Osteoblast (primary cell): ENCODE results near the gene GPR62. TPM values are rescaled to one million over a fixed set of nuclear protein-coding genes. Genes with fewer than 3 reads are reported as not detected.

ENCODE experiments used
- DNase-seq: peaks from one replicate; pipeline ENCODE4 v3.0.0; 2011; ENCODE audit warnings: low spot score, mixed read lengths; ENCODE audit not compliant: insufficient read length; ENCODE audit errors: missing footprints
- H2AFZ ChIP-seq: 2 replicates; pipeline ENCODE4 v1.6.0; 2011; ENCODE audit warnings: mild to moderate bottlenecking, low read length
- H3K27ac ChIP-seq: 2 replicates; pipeline ENCODE4 v1.5.1; 2011; ENCODE audit warnings: mild to moderate bottlenecking, low read depth, low read length, moderate library complexity
- H3K27me3 ChIP-seq: 2 replicates; pipeline ENCODE4 v1.6.0; 2012; ENCODE audit warnings: mild to moderate bottlenecking, control low read depth, inconsistent platforms, low read length, moderate library complexity; ENCODE audit not compliant: insufficient read depth
- H3K36me3 ChIP-seq: 2 replicates; pipeline ENCODE4 v1.5.1; 2011; ENCODE audit warnings: mild to moderate bottlenecking, low read length, control low read depth, moderate library complexity; ENCODE audit not compliant: insufficient read depth
- H3K4me1 ChIP-seq: 2 replicates; pipeline ENCODE4 v1.5.1; 2011; ENCODE audit warnings: mild to moderate bottlenecking, low read length, control low read depth, moderate library complexity; ENCODE audit not compliant: insufficient read depth
- H3K4me2 ChIP-seq: 2 replicates; pipeline ENCODE4 v1.6.0; 2011; ENCODE audit warnings: mild to moderate bottlenecking, low read length; ENCODE audit not compliant: insufficient read depth
- H3K4me3 ChIP-seq: fragments of 200-600 bp; sonication (generic); 3 replicates; pipeline ENCODE4 v1.5.1; 2012; ENCODE audit warnings: mild to moderate bottlenecking, low read length, inconsistent platforms; ENCODE audit not compliant: insufficient read depth
- H3K79me2 ChIP-seq: 2 replicates; pipeline ENCODE4 v1.6.0; 2012; ENCODE audit warnings: mild to moderate bottlenecking, low read length, control low read depth, inconsistent platforms; ENCODE audit not compliant: insufficient read depth
- H3K9me3 ChIP-seq: 2 replicates; pipeline ENCODE4 v1.5.1; 2011; ENCODE audit warnings: low read depth, low read length, control low read depth
- H4K20me1 ChIP-seq: 2 replicates; pipeline ENCODE4 v1.6.0; 2012; ENCODE audit warnings: mild to moderate bottlenecking, low read length, control low read depth; ENCODE audit not compliant: insufficient read depth
- total RNA-seq: library from RNA; depleted of rRNA; stranded (reverse); fragments of >200 nt; gene quantifications from 2 replicates; pipeline ENCODE4 v1.2.3, GENCODE V29; 2012
- TF ChIP-seq, protein P1 (sequence below): IDR thresholded peaks from 2 replicates; pipeline ENCODE4 v1.5.1; 2011; ENCODE audit warnings: mild to moderate bottlenecking, low read depth, low read length, moderate library complexity; ENCODE audit errors: extremely low read depth

The GPR62 gene, protein sequence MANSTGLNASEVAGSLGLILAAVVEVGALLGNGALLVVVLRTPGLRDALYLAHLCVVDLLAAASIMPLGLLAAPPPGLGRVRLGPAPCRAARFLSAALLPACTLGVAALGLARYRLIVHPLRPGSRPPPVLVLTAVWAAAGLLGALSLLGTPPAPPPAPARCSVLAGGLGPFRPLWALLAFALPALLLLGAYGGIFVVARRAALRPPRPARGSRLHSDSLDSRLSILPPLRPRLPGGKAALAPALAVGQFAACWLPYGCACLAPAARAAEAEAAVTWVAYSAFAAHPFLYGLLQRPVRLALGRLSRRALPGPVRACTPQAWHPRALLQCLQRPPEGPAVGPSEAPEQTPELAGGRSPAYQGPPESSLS
- under 0.01 TPM in 1 of 2 replicates, not detected in the other for total RNA-seq

DNA sequence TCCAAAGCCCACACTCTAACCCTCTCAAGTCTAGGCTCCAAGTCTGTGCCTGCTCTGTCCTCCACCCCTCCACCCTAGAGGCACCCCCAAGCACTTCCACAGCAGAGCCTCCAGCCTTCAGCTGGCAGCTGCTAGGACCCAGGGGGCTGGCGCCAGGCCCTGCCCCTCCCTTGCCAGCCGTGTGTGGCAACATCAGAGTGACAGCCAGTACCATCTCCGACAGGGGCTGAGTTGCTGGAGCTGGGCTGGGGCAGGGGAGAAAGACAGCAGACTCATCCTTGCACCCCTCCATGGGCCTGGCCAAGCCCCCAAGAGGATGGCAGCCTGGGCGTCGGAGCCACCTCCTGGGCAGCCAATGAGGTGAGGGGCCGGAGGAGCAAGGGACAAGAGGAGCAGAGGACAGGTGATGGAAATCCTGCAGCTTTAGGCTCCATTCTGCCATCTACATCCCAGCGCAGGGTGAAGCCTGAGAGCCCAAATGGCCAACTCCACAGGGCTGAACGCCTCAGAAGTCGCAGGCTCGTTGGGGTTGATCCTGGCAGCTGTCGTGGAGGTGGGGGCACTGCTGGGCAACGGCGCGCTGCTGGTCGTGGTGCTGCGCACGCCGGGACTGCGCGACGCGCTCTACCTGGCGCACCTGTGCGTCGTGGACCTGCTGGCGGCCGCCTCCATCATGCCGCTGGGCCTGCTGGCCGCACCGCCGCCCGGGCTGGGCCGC, at the start of gene GPR62:
Gene GPR62, plus strand, starts transcription at position 207 of the 718 bp plus-strand sequence. Its CDS starts 272 bp downstream, at position 479.
- DNase-seq = no peak
- Histone ChIP-seq H3K27me3 (no peaks in the 10 kb centered on the region), H3K36me3 (peaks cover 6% of the 10 kb centered on the region), H2AFZ (no peak within 1 kb of the TSS), H3K4me3 (peak within 1 kb of the TSS; percentile 40), H3K9me3 (no peaks in the 10 kb centered on the region), H3K4me1 (peaks cover 11% of the 10 kb centered on the region), H3K79me2 (no peaks in the 10 kb centered on the region), H3K27ac (no peak within 1 kb of the TSS), H3K4me2 (peak within 1 kb of the TSS; percentile 45), H4K20me1 (no peaks in the 10 kb centered on the region)
- TF ChIP-seq, protein P1, sequence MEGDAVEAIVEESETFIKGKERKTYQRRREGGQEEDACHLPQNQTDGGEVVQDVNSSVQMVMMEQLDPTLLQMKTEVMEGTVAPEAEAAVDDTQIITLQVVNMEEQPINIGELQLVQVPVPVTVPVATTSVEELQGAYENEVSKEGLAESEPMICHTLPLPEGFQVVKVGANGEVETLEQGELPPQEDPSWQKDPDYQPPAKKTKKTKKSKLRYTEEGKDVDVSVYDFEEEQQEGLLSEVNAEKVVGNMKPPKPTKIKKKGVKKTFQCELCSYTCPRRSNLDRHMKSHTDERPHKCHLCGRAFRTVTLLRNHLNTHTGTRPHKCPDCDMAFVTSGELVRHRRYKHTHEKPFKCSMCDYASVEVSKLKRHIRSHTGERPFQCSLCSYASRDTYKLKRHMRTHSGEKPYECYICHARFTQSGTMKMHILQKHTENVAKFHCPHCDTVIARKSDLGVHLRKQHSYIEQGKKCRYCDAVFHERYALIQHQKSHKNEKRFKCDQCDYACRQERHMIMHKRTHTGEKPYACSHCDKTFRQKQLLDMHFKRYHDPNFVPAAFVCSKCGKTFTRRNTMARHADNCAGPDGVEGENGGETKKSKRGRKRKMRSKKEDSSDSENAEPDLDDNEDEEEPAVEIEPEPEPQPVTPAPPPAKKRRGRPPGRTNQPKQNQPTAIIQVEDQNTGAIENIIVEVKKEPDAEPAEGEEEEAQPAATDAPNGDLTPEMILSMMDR = no peak

DNA sequence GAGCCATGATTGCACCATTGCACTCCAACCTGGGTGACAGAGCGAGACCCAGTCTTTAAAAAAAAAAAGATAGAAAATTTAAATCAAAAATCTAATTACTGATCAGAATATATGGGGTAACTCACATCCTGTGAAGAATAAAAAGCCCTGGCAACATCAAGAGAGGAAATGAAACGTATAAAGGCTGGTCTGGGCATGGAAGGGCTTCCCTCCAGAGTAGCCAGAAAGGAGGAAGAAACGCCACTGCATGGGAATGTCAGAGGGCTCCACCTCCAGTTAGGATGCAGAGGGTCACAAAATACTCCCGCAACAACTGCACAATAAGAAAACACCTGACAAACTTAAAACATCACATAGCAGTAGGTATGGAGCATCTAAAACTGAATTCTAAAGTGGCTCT, 47.2 kb upstream of the GPR62 start:
- no peak for DNase-seq
- no peak overlapping the region for H2AFZ ChIP-seq
- no peaks in the 10 kb centered on the region for H3K36me3 ChIP-seq
- no peak overlapping the region for H3K27ac ChIP-seq
- H3K79me2 ChIP-seq = no peaks in the 10 kb centered on the region
- H3K27me3 ChIP-seq = no peaks in the 10 kb centered on the region
- no peaks in the 10 kb centered on the region for H3K9me3 ChIP-seq
- no peak overlapping the region for H3K4me2 ChIP-seq
- no peaks in the 10 kb centered on the region for H4K20me1 ChIP-seq
- H3K4me1 ChIP-seq = no peaks in the 10 kb centered on the region
- H3K4me3 ChIP-seq = no peak overlapping the region
- TF ChIP-seq, protein P1 = no peak

DNA sequence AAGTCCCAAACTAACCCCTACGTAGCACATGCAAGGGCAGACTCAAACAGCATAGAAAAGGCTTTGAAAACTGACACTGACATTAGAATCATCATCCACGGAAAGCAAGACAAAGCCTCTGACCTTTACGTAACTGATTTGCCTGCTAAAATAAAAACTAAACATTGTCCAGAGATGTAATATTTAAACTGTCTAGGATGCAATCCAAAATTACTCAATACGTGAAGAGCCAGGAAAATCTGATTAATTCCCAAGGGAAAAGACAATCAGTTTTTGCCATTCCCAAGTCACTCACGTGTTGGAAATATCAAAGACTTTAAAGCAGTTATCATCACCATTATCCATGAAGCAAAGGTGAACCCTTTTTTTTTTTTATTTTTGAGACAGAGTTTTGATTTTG, 38.8 kb upstream of the GPR62 start:
- TF ChIP-seq, protein P1 = no peak
- H4K20me1 ChIP-seq = no peaks in the 10 kb centered on the region
- H2AFZ ChIP-seq = no peak overlapping the region
- H3K4me3 ChIP-seq = no peak overlapping the region
- no peaks in the 10 kb centered on the region for H3K36me3 ChIP-seq
- H3K4me1 ChIP-seq = no peaks in the 10 kb centered on the region
- no peak for DNase-seq
- no peaks in the 10 kb centered on the region for H3K79me2 ChIP-seq
- no peaks in the 10 kb centered on the region for H3K27me3 ChIP-seq
- H3K27ac ChIP-seq = no peak overlapping the region
- no peaks in the 10 kb centered on the region for H3K9me3 ChIP-seq
- no peak overlapping the region for H3K4me2 ChIP-seq

DNA sequence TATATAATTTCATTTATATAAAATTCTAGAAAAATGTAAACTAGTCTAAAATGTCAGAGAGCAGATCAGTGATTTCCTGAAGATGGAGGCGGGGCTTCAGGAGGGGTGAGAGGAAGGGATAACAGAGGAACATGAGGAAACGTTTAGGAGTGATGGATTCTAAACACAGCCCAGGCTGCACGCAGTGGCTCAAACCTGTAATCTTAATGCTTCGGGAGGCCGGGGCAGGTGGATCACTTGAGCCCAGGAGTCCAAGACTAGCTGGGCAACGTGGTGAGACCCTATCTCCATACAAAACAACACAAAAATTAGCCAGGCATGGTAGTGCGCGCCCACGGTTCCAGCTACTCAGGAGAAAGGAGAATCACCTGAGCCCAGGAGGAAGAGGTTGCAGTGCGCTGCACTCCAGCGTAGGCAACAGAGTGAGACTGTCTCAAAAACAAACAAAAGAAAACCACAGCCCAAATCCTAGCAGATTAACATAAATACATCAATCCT, 34.1 kb upstream of the GPR62 start:
- Histone ChIP-seq H4K20me1 (no peaks in the 10 kb centered on the region), H3K4me2 (no peak overlapping the region), H3K4me1 (no peaks in the 10 kb centered on the region), H3K4me3 (no peak overlapping the region), H2AFZ (no peak overlapping the region), H3K36me3 (no peaks in the 10 kb centered on the region), H3K9me3 (no peaks in the 10 kb centered on the region), H3K27ac (no peak overlapping the region), H3K27me3 (no peaks in the 10 kb centered on the region), H3K79me2 (no peaks in the 10 kb centered on the region)
- DNase-seq = no peak
- TF ChIP-seq, protein P1 = no peak
